H1 (cell line): Measurements from ENCODE around the gene GANC. TPM values are rescaled to one million over a fixed set of nuclear protein-coding genes. Genes with fewer than 3 reads are reported as not detected.

Experiments used
- CTCF ChIA-PET: fragments of 300-600 bp; sonication (Branson Sonifier 250); formaldehyde crosslinking; loops from one replicate; lab custom pipeline; 2021; ENCODE audit not compliant: partially characterized antibody; lab: Charles Lee
- POLR2A ChIA-PET: fragments of 300-600 bp; sonication (Branson Sonifier 250); formaldehyde crosslinking; loops from one replicate; lab custom pipeline; 2021; ENCODE audit warnings: inconsistent platforms; ENCODE audit not compliant: partially characterized antibody; lab: Charles Lee
- DNase-seq, 2 experiments: peaks; one replicate each; pipeline versions ENCODE4 v3.0.0 to v3.0.0-alpha.2; 2010 to 2022; ENCODE audit warnings: low spot score in 2 of 2, low read depth in 1 of 2, mixed read lengths in 1 of 2
- FAIRE-seq: peaks from 2 replicates; lab custom pipeline; 2011; peaks lifted over from hg19 to GRCh38; lab: Jason Lieb, UNC
- H2AFZ ChIP-seq: 2 replicates; pipeline ENCODE4 v1.8.1; 2012; ENCODE audit warnings: low read length, inconsistent platforms
- H2AK5ac ChIP-seq: 2 replicates; pipeline ENCODE4 v1.6.1; 2013; ENCODE audit warnings: low read depth, low read length
- H2BK120ac ChIP-seq: replicated peaks from 2 replicates; pipeline ENCODE3; 2013; ENCODE audit warnings: low read depth, low read length, inconsistent platforms
- H2BK12ac ChIP-seq: 2 replicates; pipeline ENCODE4 v1.6.1; 2013; ENCODE audit warnings: low read depth, low read length
- H2BK15ac ChIP-seq: 2 replicates; pipeline ENCODE4 v1.6.1; 2013; ENCODE audit warnings: low read length
- H2BK20ac ChIP-seq: 2 replicates; pipeline ENCODE4 v1.6.1; 2013; ENCODE audit warnings: low read length
- H2BK5ac ChIP-seq: 2 replicates; pipeline ENCODE4 v1.6.1; 2013; ENCODE audit warnings: low read depth, low read length
- H3K14ac ChIP-seq: 2 replicates; pipeline ENCODE4 v1.6.1; 2013; ENCODE audit warnings: inconsistent platforms; ENCODE audit not compliant: insufficient read length
- H3K18ac ChIP-seq: 2 replicates; pipeline ENCODE4 v1.6.1; 2013; ENCODE audit warnings: low read length; ENCODE audit errors: extremely low read depth
- H3K23ac ChIP-seq: 2 replicates; pipeline ENCODE4 v1.6.1; 2013; ENCODE audit warnings: inconsistent platforms; ENCODE audit not compliant: insufficient read length
- H3K23me2 ChIP-seq: 2 replicates; pipeline ENCODE4 v1.6.1; 2013; ENCODE audit warnings: low read depth, low read length
- H3K27ac ChIP-seq: 2 replicates; pipeline ENCODE4 v1.6.1; 2011; ENCODE audit warnings: low read depth, low read length, inconsistent platforms
- H3K27me3 ChIP-seq, 4 experiments: replicated peaks in 1 of 4; 1 replicate in 1 of 4; 2 replicates in 3 of 4; pipeline versions ENCODE4 v1.6.1 to v1.8.1; 2011 to 2013; ENCODE audit warnings: low read length in 3 of 4, mild to moderate bottlenecking in 3 of 4, inconsistent platforms in 2 of 4, mixed read lengths in 2 of 4, moderate library complexity in 1 of 4; ENCODE audit not compliant: control insufficient read depth in 3 of 4, insufficient read depth in 3 of 4; ENCODE audit errors: extremely low read depth in 1 of 4
- H3K36me3 ChIP-seq, 4 experiments: 2 replicates each; pipeline versions ENCODE4 v1.6.1 to v1.8.1; 2011 to 2013; ENCODE audit warnings: mild to moderate bottlenecking in 4 of 4, low read length in 3 of 4, moderate library complexity in 2 of 4, control low read depth in 1 of 4, inconsistent platforms in 1 of 4; ENCODE audit not compliant: insufficient read depth in 4 of 4, control insufficient read depth in 2 of 4
- H3K4ac ChIP-seq: replicated peaks from 2 replicates; pipeline ENCODE3; 2013; ENCODE audit warnings: low read length, low read depth, mixed read lengths, inconsistent platforms; ENCODE audit not compliant: insufficient read length
- H3K4me1 ChIP-seq, 4 experiments: replicated peaks in 1 of 4; 1 replicate in 1 of 4; 2 replicates in 3 of 4; pipeline versions ENCODE4 v1.6.1 to v1.8.1; 2011 to 2013; ENCODE audit warnings: low read length in 3 of 4, inconsistent platforms in 2 of 4, mixed read lengths in 1 of 4; ENCODE audit not compliant: insufficient read depth in 4 of 4, control insufficient read depth in 3 of 4
- H3K4me2 ChIP-seq, 2 experiments: 2 replicates each; pipeline versions ENCODE4 v1.6.1 to v1.8.1; 2011 to 2013; ENCODE audit warnings: low read depth in 2 of 2, low read length in 2 of 2, control low read depth in 1 of 2, inconsistent platforms in 1 of 2, mild to moderate bottlenecking in 1 of 2; ENCODE audit not compliant: insufficient read depth in 1 of 2
- H3K4me3 ChIP-seq, 4 experiments: fragments of 200-600, 300-600 bp in 1 of 4; sonication (generic), shearing (Covaris generic), sonication (Bioruptor Twin) in 1 of 4; 2 replicates each; pipeline versions ENCODE4 v1.5.1 to v1.8.1; 2011 to 2016; ENCODE audit warnings: low read length in 4 of 4, low read depth in 3 of 4, control low read depth in 2 of 4, inconsistent platforms in 2 of 4, mild to moderate bottlenecking in 2 of 4, mixed read lengths in 1 of 4, moderate library complexity in 1 of 4; ENCODE audit not compliant: insufficient read depth in 2 of 4; ENCODE audit errors: extremely low read depth in 1 of 4
- H3K56ac ChIP-seq: replicated peaks from 2 replicates; pipeline ENCODE3; 2013; ENCODE audit warnings: low read depth, mild to moderate bottlenecking, mixed read lengths, low read length, inconsistent platforms; ENCODE audit not compliant: insufficient read length
- H3K79me1 ChIP-seq: 2 replicates; pipeline ENCODE4 v1.6.1; 2013; ENCODE audit warnings: low read depth, low read length, control low read depth
- H3K79me2 ChIP-seq, 2 experiments: 2 replicates each; pipeline versions ENCODE4 v1.6.1 to v1.8.1; 2012 to 2013; ENCODE audit warnings: low read length in 2 of 2, mild to moderate bottlenecking in 2 of 2, inconsistent platforms in 1 of 2; ENCODE audit not compliant: insufficient read depth in 2 of 2, control insufficient read depth in 1 of 2
- H3K9ac ChIP-seq, 4 experiments: replicated peaks in 1 of 4; 1 replicate in 1 of 4; 2 replicates in 3 of 4; pipeline versions ENCODE4 v1.6.1 to v1.8.1; 2011 to 2013; ENCODE audit warnings: low read depth in 3 of 4, low read length in 3 of 4, control low read depth in 2 of 4, mild to moderate bottlenecking in 2 of 4, moderate library complexity in 2 of 4, inconsistent platforms in 1 of 4; ENCODE audit errors: extremely low read depth in 1 of 4
- H3K9me3 ChIP-seq, 2 experiments: 2 replicates each; pipeline versions ENCODE4 v1.6.1 to v1.8.1; 2012 to 2013; ENCODE audit warnings: mild to moderate bottlenecking in 2 of 2, moderate library complexity in 2 of 2, control low read depth in 1 of 2, inconsistent platforms in 1 of 2, low read depth in 1 of 2, low read length in 1 of 2, mixed read lengths in 1 of 2; ENCODE audit not compliant: insufficient read depth in 2 of 2
- H4K20me1 ChIP-seq, 2 experiments: replicated peaks in 1 of 2; 2 replicates each; pipeline versions ENCODE3 to v1.8.1; 2011 to 2013; ENCODE audit warnings: inconsistent platforms in 2 of 2, low read length in 2 of 2, mild to moderate bottlenecking in 1 of 2; ENCODE audit not compliant: insufficient read depth in 2 of 2, control insufficient read depth in 1 of 2
- H4K5ac ChIP-seq: 2 replicates; pipeline ENCODE4 v1.6.1; 2013; ENCODE audit warnings: low read length, low read depth, mixed read lengths, inconsistent platforms; ENCODE audit not compliant: insufficient read length
- H4K8ac ChIP-seq: 2 replicates; pipeline ENCODE4 v1.8.0; 2013; ENCODE audit warnings: mild to moderate bottlenecking, moderate library complexity, low read length, inconsistent platforms; ENCODE audit not compliant: insufficient read depth; ENCODE audit errors: extremely low read depth
- H4K91ac ChIP-seq: replicated peaks from 2 replicates; pipeline ENCODE3; 2013; ENCODE audit warnings: low read length, mixed read lengths, inconsistent platforms; ENCODE audit not compliant: insufficient read length
- BCL11A ChIP-seq, 2 experiments: IDR thresholded peaks; one replicate each; pipeline ENCODE4 v1.6.1; 2011; ENCODE audit warnings: low read depth in 2 of 2, low read length in 2 of 2, mild to moderate bottlenecking in 2 of 2
- CHD2 ChIP-seq: IDR thresholded peaks from 2 replicates; pipeline ENCODE4 v1.6.1; 2012; ENCODE audit warnings: low read length, improper control_type of control experiment
- JUN ChIP-seq: IDR thresholded peaks from 2 replicates; pipeline ENCODE4 v1.6.1; 2011; ENCODE audit warnings: low read depth, mild to moderate bottlenecking, improper control_type of control experiment, low read length
- KDM5A ChIP-seq: fragments of 200-600 bp; IDR thresholded peaks from 2 replicates; pipeline ENCODE4 v1.7.1; 2012; ENCODE audit warnings: mild to moderate bottlenecking, low read length, inconsistent platforms, mixed read lengths
- MAFK ChIP-seq: IDR thresholded peaks from 2 replicates; pipeline ENCODE4 v1.6.1; 2012; ENCODE audit warnings: low read depth, mild to moderate bottlenecking, improper control_type of control experiment, low read length
- POU5F1 ChIP-seq: IDR thresholded peaks from 2 replicates; pipeline ENCODE4 v1.6.1; 2011; ENCODE audit warnings: low read depth, mild to moderate bottlenecking, low read length, moderate library complexity
- SIN3A ChIP-seq, 2 experiments: IDR thresholded peaks in 1 of 2; conservative IDR thresholded peaks in 1 of 2; 2 replicates each; pipeline ENCODE4 v1.6.1; 2011 to 2012; ENCODE audit warnings: low read length in 2 of 2, improper control_type of control experiment in 1 of 2, low read depth in 1 of 2, mild to moderate bottlenecking in 1 of 2
- SUZ12 ChIP-seq: fragments of 200-600 bp; sonication (generic); IDR thresholded peaks from 2 replicates; pipeline ENCODE4 v1.6.1; 2012; ENCODE audit warnings: mild to moderate bottlenecking, inconsistent platforms, low read length, moderate library complexity, mixed read lengths
- TAF1 ChIP-seq: IDR thresholded peaks from 2 replicates; pipeline ENCODE4 v1.6.1; 2011; ENCODE audit warnings: mild to moderate bottlenecking, low read depth, low read length
- WGBS, 2 experiments: shearing (Covaris generic) in 1 of 2; methylation state at CpG; one replicate each; pipeline versions ENCODE4 v1.1.6 to v1.1.7; 2013 to 2015; ENCODE audit warnings: low lambda C conversion rate in 2 of 2, mixed read lengths in 2 of 2, inconsistent platforms in 1 of 2, low coverage in 1 of 2, missing lambda C conversion rate in 1 of 2; ENCODE audit not compliant: insufficient replicate concordance in 2 of 2, insufficient coverage in 1 of 2, insufficient read length in 1 of 2; ENCODE audit errors: extremely low coverage in 1 of 2, missing lambda C conversion rate in 1 of 2; 5-methylcytosine and 5-hydroxymethylcytosine counted together
- polyA plus RNA-seq, 7 experiments: library from polyadenylated mRNA; depleted of rRNA in 3 of 7; stranded (reverse) in 5 of 7; unstranded in 2 of 7; fragments of >200 nt in 5 of 7; fragments of 200-250 nt in 2 of 7; gene quantifications; 1 replicate in 5 of 7; 2 replicates in 1 of 7; 4 replicates in 1 of 7; pipeline versions ENCODE4 v1.2.1 to v1.2.3, GENCODE V29; 2011 to 2013; ENCODE audit warnings: missing spikeins in 2 of 7, mixed read lengths in 2 of 7
- total RNA-seq: library from RNA; stranded (reverse); fragmentation: NEBNext Ultra II Directional; extraction: Animal tissue kit (Norgen Biotek cat#: 25700); gene quantifications from 2 replicates; pipeline ENCODE4 v1.2.1, GENCODE V29; 2021
- TF ChIP-seq, protein P1 (sequence below): IDR thresholded peaks from 2 replicates; pipeline ENCODE4 v1.6.1; 2012; ENCODE audit warnings: inconsistent platforms
- TF ChIP-seq, protein P2 (sequence below): IDR thresholded peaks from 2 replicates; pipeline ENCODE4 v1.6.1; 2011; ENCODE audit warnings: low read length, improper control_type of control experiment

Gene GANC
- total and polyA plus RNA-seq, 2 of the 8 experiments (the other 6 are each of a cell fraction or from before 2014, with no cell fraction given) = 6.8 to 14.4 TPM

DNA sequence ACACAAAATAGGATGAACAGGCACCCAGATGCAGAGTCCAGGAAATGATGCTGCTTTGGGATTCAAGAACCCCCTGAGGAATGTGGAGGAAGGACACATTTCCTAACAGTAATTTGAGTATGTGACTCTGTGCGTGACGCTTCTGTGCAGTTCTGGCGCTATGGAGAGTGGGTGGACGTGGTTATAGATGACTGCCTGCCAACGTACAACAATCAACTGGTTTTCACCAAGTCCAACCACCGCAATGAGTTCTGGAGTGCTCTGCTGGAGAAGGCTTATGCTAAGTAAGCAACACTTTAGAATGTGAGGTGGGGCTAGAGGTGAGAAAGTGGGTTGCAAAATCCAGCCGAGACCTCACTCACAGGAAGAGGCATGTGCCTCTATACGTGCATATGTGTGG lies 114.6 kb downstream of the GANC start:
- Histone ChIP-seq H3K23me2 (no peaks in the 10 kb centered on the region), H3K79me1 (no peaks in the 10 kb centered on the region), H3K14ac (no peak overlapping the region), H2BK20ac (no peak overlapping the region), H3K4me2 (no peak overlapping the region), H3K27ac (no peak overlapping the region), H4K91ac (no peak overlapping the region), H3K23ac (no peak overlapping the region), H2BK5ac (no peak overlapping the region), H3K9ac (no peak overlapping the region), H4K20me1 (no peaks in the 10 kb centered on the region), H4K8ac (no peak overlapping the region), H3K4ac (no peak overlapping the region), H2BK15ac (0 out of 2 replicates have a peak overlapping the region, but pooled peaks have one; percentile 1), H3K56ac (no peak overlapping the region), H2BK120ac (no peak overlapping the region), H4K5ac (no peak overlapping the region), H3K36me3 (no peaks in the 10 kb centered on the region), H2AK5ac (no peak overlapping the region), H3K4me3 (no peak overlapping the region), H3K18ac (no peak overlapping the region), H3K9me3 (no peaks in the 10 kb centered on the region), H2AFZ (no peak overlapping the region), H3K79me2 (no peaks in the 10 kb centered on the region), H3K27me3 (no peaks in the 10 kb centered on the region), H3K4me1 (peaks cover 0 to 12% (median 4%) of the 10 kb centered on the region in 4 experiments; a peak in 5 of 7 replicates), H2BK12ac (no peak overlapping the region)
- ChIA-PET CTCF (interaction anchor here (0.9 to 5.7 kb wide), 8 partner anchors 11 to 321 kb away, joined by 3 to 34 read pairs (median 3); no protein-coding TSS in a partner anchor), POLR2A (interaction anchor here (1.3 kb wide), 2 partner anchors 26 to 231 kb away, joined by 3 read pairs; partner anchors contain the start of gene PLA2G4F)
- DNase-seq (no peak), FAIRE-seq (no peak)
- WGBS, 2 experiments = 92% methylated on average over 8 of the region's 8 CpGs; no CpG with 5 or more reads in 1 of the 2 experiments
- TF ChIP-seq SUZ12 = no peak
- TF ChIP-seq KDM5A = no peak
- no peak for TF ChIP-seq TAF1
- TF ChIP-seq POU5F1 = no peak
- TF ChIP-seq, protein P1, sequence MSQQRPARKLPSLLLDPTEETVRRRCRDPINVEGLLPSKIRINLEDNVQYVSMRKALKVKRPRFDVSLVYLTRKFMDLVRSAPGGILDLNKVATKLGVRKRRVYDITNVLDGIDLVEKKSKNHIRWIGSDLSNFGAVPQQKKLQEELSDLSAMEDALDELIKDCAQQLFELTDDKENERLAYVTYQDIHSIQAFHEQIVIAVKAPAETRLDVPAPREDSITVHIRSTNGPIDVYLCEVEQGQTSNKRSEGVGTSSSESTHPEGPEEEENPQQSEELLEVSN = no peak
- no peak for TF ChIP-seq CHD2
- no peak for TF ChIP-seq BCL11A (IDR thresholded peaks at IDR 0.05; ENCODE audit: low read depth in 2 of 2, low read length in 2 of 2)
- TF ChIP-seq, protein P2, sequence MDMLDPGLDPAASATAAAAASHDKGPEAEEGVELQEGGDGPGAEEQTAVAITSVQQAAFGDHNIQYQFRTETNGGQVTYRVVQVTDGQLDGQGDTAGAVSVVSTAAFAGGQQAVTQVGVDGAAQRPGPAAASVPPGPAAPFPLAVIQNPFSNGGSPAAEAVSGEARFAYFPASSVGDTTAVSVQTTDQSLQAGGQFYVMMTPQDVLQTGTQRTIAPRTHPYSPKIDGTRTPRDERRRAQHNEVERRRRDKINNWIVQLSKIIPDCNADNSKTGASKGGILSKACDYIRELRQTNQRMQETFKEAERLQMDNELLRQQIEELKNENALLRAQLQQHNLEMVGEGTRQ = no peak
- TF ChIP-seq JUN = no peak
- TF ChIP-seq SIN3A (conservative IDR thresholded peaks at IDR 0.05 in 1 of 2, IDR thresholded peaks at IDR 0.05 in 1 of 2; ENCODE audit: low read depth in 1 of 2, low read length in 2 of 2) = no peak
- no peak for TF ChIP-seq MAFK
